ENCODE results near the gene RAB39A.
"Not testable (repeated sequence)": the region's sequence is repeated elsewhere in the genome, so short reads cannot be mapped to it uniquely, and the experiment has no call there.

GRCh38 chr11:107948328-107948727 is 20.1 kb downstream of the RAB39A start:
- TF ChIP-seq, protein P1, sequence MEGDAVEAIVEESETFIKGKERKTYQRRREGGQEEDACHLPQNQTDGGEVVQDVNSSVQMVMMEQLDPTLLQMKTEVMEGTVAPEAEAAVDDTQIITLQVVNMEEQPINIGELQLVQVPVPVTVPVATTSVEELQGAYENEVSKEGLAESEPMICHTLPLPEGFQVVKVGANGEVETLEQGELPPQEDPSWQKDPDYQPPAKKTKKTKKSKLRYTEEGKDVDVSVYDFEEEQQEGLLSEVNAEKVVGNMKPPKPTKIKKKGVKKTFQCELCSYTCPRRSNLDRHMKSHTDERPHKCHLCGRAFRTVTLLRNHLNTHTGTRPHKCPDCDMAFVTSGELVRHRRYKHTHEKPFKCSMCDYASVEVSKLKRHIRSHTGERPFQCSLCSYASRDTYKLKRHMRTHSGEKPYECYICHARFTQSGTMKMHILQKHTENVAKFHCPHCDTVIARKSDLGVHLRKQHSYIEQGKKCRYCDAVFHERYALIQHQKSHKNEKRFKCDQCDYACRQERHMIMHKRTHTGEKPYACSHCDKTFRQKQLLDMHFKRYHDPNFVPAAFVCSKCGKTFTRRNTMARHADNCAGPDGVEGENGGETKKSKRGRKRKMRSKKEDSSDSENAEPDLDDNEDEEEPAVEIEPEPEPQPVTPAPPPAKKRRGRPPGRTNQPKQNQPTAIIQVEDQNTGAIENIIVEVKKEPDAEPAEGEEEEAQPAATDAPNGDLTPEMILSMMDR (IDR thresholded peaks at IDR 0.05), result not testable (repeated sequence)
- TF ChIP-seq POLR2A (IDR thresholded peaks at IDR 0.05), result not testable (repeated sequence)
